HG03175 (cell line): ENCODE measurements around the gene MYMX.
A peak's percentile ranks its signal among the peaks of the same experiment; 100 is the strongest.
"Not testable (repeated sequence)": the region's sequence is repeated elsewhere in the genome, so short reads cannot be mapped to it uniquely, and the experiment has no call there.

Source experiments
- ATAC-seq: cut with Tn5 transposase; IDR thresholded peaks from one replicate; pipeline ENCODE4 v1.9.1; 2021; ENCODE audit warnings: mild to moderate bottlenecking, moderate library complexity; ENCODE audit not compliant: unreplicated experiment

Gene MYMX

GRCh38 chr6:44230034-44230675 is 13.4 kb downstream of the MYMX start:
- no peak for ATAC-seq

GRCh38 chr6:44231426-44231825 is 14.7 kb downstream of the MYMX start:
- ATAC-seq: not testable (repeated sequence)

GRCh38 chr6:44232676-44233566 is 16.2 kb downstream of the MYMX start:
- ATAC-seq: no peak

- no peak for ATAC-seq
These were observed 16.9 kb downstream of the MYMX start for GRCh38 chr6:44233567-44234100.

- no peak for ATAC-seq
These were observed 17.6 kb downstream of the MYMX start for GRCh38 chr6:44234101-44235025.

GRCh38 chr6:44235269-44235668 is 18.5 kb downstream of the MYMX start:
- ATAC-seq: no peak

- no peak for ATAC-seq
These were observed 19.3 kb downstream of the MYMX start for GRCh38 chr6:44235891-44236516.

- ATAC-seq: peak; percentile 59
These were observed 20.5 kb downstream of the MYMX start for GRCh38 chr6:44237021-44237812.

GRCh38 chr6:44237813-44238433 is 21.2 kb downstream of the MYMX start:
- peak; percentile 87 for ATAC-seq

GRCh38 chr6:44238687-44239350 is 22.1 kb downstream of the MYMX start:
- no peak for ATAC-seq

GRCh38 chr6:44243345-44243744 is 26.6 kb downstream of the MYMX start:
- no peak for ATAC-seq

GRCh38 chr6:44245391-44245911 is 28.7 kb downstream of the MYMX start:
- no peak for ATAC-seq

GRCh38 chr6:44245912-44246662 is 29.4 kb downstream of the MYMX start:
- ATAC-seq: peak; percentile 47

- ATAC-seq: peak; percentile 69
These were observed 30.1 kb downstream of the MYMX start, which contains the start of gene HSP90AB1 for GRCh38 chr6:44246663-44247337. Gene HSP90AB1, plus strand, starts transcription at chr6:44247101. Its CDS starts 1,529 bp downstream, at chr6:44248630.

GRCh38 chr6:44247338-44248302 is 30.9 kb downstream of the MYMX start:
- ATAC-seq: peak; percentile 36

GRCh38 chr6:44248579-44248978 is 31.9 kb downstream of the MYMX start:
- ATAC-seq: no peak
